HG02981 (cell line): ENCODE measurements around the gene ACTRT2.

ENCODE experiments used
- ATAC-seq: cut with Tn5 transposase; IDR thresholded peaks from one replicate; pipeline ENCODE4 v1.9.1; 2021; ENCODE audit warnings: mild to moderate bottlenecking, moderate library complexity; ENCODE audit not compliant: unreplicated experiment

ACTRT2 gene

DNA sequence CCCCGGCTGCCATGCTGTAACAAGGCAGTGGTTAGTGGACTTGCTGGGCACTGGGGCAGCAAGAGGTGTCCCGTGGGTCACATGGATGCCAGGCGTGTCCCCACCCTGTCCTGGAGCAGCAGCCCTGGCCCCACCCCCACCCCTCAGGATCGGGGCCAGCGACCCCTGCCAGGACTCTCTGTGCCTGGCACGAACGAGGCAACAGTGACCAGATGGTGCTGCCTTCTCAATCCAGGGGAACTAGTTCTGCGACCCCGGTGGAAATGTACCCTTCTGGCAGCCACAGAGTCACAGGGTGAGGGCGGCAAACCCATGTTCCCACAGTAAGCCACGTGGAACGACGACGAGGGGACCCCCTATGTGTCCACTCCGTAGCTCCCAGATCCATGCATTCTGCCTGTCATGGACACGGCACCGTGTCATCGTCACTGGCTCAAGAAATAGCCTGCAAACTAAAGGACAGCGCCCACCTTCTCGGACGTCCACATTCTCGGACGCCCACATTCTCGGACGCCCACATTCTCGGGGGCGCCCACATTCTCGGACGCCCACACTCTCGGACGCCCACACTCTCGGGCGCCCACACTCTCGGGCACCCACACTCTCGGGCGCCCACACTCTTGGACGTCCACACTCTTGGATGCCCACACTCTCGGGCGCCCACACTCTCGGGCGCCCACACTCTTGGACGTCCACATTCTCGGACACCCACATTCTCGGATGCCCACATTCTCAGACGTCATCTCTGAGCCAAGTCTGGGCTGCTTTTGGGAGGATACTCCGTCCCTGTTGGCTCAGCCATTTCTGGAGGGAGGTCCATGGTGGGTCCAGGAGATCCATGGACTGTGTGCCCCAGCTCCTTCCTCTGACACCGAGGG is 19.6 kb upstream of the ACTRT2 start:
- no peak for ATAC-seq

DNA sequence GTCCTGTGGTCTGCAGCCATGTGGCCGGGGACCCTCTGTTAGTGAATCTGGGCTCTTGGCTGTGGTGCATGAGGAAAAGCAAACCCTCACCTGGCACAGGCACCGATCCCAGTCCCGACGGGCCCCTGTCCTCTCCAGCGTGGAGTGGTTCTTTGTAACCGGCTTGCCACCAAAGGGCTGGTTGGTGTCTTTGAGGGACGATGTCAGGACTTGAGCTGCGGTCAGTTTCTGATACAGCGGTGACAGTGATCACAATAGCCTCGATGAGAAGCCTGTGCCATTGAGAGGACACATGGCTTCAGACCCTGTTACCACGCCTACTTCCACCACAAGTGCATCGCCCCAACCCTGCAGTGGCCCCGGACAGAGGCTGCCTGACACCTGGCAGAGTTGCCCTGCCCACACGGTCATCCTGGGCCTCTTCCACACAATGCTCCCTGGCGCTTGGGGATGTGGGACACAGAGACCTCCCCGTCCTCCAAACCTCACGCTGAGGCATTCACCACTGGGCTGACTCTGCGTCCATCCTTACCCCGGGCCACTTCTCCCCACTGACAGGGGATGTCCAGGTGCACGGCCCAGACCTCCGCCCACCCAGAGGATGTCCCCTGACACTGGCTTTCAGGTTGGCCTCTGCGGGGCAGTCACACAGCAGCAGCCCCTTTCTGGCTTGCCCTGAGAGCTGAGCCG is 18.8 kb upstream of the ACTRT2 start:
- ATAC-seq: no peak

DNA sequence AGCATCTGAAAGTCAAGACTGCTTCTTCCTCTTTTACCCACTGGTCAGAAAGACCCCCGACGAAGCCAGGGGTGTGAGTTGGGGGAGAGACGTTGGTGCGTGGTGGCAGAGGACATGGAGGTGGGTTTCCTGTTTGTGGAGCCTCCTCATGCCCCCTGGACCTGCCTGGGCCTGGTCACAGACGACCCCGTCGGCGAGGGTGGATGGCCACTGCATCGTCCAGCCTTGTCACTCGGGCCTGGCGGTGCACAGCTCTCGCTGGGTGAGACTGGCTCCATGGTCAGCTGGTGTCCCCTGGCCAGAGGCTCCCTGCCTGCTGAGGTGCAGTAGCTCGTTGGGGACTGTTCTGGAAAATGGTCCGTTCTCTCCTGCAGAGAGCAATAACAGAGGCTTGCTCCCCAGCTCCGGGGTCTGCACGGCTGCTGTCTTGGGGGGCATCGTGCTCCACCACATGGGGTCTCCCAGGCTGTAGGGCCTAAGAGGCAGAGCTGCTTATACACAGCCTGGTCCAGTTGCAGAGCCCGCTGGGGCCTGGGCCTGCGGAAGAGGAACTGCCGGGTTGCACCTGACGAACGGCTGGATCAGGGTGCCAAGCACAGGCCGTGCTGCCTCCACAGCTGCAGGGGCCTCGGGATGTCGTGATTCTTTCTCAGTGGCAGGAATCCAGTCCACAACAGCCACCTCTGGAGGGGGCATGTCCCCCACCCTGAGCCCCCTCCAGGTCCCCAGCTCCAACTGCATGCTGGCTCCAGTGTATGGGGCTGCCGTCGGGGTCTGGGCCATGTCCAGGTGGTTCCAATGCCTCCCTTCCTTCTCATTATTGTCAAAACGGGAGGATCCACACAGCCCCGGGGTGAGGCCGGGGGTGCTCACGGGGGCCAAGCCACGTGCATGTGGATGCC is 18.0 kb upstream of the ACTRT2 start:
- no peak for ATAC-seq

DNA sequence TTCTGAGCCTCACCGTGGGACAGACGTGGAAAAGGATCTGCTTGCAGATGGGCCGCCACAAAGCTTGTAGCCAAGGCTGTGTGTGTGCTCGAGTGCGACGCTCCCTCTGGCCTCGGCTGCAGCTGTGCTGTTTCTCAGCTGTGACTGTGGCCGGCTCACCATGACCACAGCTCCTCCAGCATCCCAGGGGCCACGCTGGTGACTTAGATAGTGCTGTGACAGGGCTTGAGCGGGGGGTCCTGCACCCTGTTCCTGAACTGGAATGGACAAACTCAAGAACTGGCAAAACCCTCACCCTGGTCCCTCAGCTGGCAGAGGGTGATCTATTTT is 17.4 kb upstream of the ACTRT2 start:
- ATAC-seq: no peak

DNA sequence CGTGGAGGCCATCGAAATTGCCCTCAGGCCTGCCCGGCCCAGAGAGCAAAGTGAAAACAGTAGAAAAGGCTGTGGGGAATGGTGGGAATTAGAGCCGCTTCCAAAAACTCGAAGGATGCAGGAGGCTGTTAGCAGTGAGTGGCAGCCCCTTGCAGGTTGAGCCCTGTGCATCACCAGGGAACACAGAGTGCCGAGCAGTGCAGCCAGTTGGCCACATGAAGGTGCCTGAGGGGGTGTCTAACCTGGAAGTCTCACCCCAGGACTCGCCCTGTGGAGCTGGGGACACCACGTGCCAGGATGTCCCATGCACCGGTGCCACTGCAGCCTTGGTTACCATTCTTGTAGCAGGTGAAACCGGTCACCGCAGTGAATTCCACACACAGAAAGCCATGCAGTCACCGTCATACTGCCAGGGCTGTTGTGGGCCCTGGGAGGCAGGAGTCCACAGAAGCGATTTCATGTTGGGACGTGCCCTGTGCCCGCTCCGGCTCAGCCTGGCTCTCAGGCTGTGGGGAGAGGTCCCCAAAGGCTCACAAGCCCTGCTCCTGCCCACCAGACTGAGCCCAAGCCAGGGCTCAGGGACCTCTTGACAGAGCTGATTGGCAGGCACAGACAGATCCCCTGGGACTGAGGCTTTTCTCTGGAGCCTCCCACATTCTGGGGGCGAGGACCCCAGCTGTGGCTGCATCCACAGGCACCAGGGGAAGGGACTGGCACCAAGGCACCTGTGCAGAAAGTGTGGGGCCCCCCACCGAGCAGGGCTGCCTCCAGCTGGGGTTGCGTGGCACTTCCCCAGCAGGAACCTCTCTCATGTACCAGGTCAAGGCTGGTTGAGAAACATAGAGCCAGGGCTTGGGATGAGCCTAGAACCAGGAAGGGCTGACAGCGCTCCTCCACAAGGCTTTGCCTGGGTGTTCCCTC is 16.7 kb upstream of the ACTRT2 start:
- ATAC-seq: no peak

DNA sequence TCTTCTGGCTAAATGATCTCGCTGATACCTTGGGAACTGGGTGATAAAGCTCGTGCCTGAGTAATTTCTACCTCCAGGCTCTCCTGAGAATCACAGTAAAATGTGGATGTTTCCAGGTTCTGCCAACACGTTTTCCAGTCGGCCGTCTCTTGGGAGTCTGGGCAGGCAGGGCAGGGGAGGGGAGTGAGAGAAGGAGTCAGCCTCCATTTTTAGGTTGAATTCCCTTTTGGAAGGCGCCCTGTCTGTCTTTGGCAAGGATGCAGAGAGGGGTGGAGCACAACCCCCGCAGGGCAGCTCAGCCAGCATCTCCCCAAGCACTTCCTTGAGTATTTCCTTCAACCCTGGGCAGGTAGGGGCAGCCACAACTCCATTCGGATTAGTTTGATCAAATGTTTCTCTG is 15.5 kb upstream of the ACTRT2 start:
- no peak for ATAC-seq

DNA sequence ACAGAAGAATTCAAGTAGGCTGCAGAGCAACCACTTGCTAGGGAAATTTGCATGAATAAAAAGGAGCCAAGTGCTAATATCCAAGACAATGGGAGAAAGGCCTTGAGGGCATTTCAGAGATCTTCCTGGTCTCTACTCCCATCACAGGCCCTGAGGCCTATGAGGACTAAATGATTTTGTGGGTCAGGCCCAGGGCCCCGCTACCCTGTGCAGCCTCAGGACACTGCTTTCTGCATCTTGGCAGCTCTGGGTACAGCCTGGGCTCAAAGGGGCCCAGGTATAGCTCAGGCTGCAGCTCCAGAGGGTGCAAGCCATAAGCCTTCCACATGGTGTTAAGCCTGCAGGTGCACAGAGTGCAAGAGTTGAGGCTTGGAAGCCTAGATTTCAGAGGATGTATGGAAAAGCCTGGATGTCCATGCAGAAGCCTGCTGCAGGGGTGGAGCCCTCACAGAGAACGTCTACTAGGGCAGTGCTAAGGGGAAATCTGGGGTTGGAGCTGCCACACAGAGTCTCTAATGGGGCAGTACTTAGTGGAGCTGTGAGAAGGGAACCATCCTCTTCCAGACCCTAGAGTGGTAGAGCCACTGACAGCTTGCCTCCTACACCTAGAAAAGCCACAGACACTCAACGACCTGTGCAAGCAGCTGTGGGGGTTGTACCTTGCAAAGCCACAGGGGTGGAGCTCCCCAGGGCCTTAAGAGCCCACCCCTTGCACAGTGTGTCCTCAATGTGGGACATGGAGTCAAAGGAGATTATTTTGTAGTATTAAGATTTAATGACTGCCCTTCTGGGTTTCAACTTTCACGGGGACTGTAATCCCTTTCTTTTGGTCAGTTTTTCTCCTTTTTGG is 13.7 kb upstream of the ACTRT2 start:
- ATAC-seq: no peak

DNA sequence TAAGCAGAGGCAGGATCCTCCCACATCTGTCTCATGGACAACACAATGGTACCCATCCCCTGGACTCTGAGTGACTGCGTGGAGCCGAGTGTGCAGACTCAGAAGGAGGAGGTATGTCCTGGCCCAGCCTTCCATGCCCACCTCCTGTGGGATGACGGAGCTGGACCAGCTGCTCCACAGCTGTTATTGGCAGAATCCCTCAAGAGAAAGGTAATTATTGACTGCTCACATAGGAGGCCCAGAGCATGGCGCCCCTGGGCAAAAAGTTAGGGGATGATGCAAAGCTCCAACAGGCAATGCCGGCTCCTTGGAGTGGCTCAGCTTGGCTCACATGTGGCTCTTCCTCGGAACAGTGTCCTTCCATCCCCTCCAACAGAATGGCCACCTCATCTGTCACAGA is 12.2 kb upstream of the ACTRT2 start:
- no peak for ATAC-seq

DNA sequence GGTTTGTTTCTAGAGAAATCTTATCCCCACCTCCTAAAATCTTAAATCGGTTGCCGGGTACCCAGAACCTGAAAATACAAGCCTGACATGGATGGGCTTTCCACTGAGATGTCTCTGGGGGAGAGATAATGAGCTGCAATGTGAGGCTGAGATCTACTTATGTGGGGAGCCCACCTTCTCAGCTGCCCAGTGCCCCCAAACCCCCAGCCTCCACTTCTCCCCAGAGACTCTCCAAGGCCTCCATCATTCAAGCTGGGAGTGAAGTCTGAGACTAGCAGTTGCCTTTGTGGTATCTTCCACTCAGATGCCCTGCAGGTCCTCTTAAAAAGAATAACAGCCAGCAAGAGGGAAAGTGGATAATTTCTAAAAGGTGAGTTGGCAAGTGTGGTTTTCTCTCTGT is 11.7 kb upstream of the ACTRT2 start:
- no peak for ATAC-seq

DNA sequence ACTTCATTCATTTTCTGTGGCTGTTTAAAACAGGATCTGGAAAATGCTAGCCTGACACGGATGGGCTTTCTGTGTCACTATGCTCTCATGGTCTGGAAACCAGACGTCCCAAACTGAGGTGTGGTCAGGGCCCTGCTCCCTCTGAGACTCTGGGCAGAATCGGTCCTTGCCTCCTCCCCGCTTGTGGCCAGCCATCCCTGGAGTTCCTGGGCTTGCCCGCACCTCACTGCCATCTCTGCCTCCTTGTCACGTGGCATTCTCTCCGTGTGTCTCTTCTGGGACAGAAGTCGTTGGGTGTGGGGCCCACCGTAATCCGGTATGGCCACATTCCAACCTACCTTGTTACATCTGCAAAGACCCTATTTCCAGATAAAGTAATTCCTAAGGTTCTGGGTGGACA is 10.1 kb upstream of the ACTRT2 start:
- ATAC-seq: no peak

DNA sequence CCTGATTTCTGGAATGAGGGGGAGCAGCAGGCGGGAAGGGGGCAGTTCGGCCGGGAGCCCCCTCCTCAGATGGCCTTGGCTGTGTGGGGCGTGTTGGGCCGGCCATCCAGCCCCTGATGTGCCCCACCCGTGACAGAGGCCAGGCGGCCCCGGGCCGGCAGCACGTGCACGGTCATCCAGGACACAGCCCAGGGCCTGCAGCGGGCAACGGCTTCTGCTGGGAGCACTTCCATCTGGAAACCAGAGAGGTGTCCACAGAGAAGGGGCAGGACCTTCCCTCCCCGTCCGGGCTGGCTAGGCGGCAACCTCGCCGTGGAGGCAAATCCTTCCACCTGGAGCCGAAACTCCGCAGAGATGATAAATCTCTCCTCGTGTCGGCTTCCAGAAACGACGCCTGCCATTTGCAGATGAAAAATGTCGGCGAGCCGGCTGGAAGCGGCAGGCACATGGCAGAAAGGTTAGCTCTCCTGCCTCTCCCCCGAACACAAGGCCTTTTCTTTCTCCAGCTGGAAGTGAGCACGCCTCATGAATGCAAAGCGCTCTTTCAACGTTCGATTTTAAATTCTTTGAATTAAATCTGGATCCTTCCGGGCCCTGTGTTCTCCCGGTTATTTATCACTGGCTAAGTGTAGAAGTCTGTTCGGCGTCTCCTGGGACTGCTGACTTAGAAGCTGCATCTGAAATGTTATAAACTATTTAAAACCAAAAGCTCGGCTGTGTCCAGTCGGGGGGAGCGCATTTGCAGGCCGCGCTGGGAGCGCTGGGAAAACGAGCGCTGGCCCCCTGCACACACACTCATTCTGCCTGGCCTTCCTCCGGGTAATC is 9.4 kb upstream of the ACTRT2 start:
- no peak for ATAC-seq

DNA sequence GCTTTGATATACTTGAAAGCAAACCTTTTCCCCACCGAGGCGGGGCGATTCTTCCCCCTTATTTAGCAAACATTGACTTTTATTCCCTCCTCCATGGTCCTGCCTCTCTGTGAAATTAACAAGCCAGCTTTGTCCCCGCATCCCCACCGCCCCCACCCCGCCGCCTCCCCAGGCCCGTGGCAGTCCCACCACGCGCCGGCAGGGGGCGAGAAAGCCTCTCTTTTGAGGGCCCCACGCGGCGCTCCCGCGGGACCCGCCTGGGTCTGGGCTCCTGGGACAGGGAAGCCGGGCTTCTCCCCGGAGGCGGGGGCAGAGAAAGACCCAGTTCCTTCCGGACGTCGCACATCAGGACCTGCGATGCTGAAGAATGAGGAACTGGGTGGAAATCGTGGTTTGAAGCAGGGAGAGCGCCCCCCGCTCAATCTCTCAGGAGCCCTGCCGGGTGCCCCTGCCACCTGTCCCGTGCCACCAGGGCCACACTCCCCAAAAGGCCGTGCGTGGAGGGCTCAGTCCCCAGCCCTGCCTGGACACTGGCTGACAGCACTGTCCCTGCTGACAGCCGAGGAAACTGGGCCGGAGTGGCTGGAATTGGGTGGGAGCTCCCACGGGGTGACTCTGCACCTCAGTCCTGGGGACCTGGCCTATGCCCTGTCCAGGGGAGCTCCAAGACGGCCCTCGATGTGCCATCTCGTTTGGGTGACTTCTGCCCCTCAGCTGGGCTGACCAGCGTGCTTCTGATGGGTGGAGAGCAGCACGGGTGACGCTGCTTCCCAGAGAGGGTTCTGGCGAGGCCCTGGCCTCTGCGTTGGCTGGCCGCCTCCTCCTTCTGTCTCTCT is 8.6 kb upstream of the ACTRT2 start:
- no peak for ATAC-seq

DNA sequence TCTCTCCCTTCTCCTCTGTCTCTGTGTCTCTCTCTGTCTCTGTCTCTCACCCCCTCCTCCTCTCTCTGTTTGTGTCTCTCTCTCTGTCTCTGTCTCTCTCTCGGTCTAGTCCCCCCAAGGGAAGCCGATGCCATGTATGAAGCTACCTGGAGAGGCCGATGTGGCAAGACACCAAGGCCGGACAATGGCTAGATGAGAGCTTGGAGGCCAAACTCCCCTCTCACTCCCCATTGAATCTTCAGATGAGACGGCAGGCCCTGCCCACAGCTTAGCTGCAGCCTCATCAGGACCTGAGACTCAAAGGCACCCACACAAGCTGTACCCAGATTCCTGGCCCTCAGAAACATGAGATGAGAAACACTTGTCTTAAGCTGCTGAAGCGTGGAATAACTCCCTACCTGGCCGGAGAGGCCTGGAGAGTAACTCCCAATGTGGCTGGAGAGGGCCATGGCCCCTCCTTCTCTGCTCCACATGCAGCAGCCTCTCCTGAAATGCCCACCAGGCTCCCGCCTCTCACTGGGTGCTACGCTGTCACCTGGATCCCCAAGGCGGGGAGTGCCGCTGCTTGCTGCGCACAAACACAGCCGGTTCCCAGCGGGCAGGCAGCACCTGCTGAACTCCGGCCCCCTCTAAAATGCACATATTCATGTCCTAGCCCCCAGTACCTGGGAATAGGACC is 7.8 kb upstream of the ACTRT2 start:
- ATAC-seq: no peak

DNA sequence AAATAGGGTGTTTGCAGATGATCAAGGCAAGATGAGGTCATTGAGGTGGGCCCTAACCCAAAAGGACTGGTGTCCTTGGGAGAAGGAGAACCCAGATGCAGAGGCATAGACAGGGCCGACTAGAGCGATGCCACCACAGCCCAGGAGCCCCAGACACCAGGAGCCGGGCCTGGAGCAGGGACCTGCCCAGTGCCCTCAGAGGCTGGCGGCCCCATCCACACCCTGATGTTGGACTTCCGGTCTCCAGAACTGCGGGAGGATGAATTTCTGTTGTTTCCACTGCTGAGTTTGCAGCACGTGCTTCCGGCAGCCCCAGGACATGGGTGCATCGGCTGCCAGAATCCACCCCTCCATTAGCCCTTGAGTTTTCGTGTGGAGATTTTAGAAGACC is 7.2 kb upstream of the ACTRT2 start:
- no peak for ATAC-seq

DNA sequence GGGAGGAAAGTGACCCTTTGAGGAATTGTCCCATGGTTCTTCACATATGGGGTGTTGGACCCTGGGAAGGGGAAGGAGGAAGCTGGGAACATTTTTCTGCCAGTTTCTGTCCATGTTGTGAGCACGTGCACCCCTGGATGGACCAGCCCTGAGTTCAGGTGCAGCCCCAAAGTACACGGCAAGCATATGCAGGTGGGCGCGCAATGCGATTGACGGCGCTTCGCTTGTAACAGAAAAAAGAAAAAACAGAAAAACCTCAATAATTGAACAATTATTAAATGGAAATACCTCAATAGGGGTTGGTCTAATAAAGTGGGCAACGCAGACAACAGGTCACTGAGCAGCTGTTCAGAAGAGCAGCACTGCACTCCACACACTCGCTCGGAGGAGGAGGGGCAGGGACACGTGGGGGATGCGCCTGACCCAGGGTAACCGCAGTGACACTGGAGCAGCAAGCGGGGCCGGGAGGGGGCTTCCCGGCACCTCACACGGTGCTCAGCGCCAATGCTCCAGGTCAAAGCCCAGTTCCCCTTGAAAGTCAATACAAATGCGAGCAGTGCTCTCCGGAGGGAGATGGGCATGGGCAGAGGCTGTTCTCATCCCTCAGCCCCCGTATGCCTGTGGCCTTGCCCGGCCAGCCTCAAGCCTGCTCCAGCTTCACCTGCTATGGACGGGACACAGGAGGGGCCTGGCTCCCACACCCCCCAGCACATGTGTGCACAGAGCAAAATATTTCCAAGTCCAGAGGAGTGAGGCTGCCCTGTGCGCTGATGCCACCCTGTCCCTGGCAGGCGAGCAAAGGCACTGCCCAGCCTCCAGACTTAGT is 6.6 kb upstream of the ACTRT2 start:
- ATAC-seq: no peak

DNA sequence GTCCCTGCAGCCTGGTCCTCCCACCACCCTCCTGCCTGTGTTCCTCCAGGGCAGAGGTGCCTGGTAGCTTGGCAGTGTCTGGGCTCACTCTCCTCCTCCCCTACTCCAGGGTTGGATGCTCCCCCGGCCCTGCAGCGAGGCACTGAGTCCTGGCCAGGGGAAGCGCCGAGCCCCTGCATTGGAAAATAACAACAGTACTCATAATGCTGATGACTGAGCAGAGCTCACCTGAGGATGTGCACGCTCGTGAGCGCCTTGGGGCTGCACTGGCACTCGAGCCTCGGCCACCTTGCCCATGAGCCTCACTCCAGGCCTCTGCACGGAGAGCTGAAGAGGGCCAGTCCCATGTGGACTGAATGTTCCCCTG is 6.0 kb upstream of the ACTRT2 start:
- ATAC-seq: no peak

DNA sequence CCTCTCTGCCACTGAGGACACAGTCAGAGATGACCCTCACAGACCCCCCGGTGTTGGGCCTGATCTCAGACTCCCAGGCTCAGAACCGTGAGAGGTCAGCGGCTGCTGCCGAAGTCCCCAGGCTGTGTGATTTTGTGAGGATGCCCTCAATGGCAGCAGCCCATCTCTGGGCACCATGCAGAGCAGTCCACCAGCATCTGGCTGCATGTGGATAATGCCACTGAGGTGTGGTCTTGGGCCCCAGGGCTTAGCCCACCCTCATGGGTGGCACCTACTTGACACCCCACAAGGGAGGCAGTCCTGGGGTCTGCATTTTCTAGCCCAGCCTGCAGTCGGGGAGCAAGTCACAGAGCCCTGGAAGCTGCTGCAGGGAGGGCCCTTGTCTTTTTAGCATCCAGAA is 5.5 kb upstream of the ACTRT2 start:
- ATAC-seq: no peak
